ENCODE measurements around the gene CPD.

CPD gene

GRCh38 chr17:30363715-30364202 is 15.0 kb upstream of the CPD start:
- H3K4me3 ChIP-seq, result no peak overlapping the region
- H3K27me3 ChIP-seq (ENCODE audit: low read depth), result no peaks in the 10 kb centered on the region
- no peaks in the 10 kb centered on the region for H3K4me1 ChIP-seq
- in situ Hi-C loops (cut with MboI; ENCODE audit: low sequenced_read_pairs), result no loop called here
- no peak for DNase-seq (ENCODE audit: low spot score in 2 of 2)
- no peaks in the 10 kb centered on the region for H3K36me3 ChIP-seq (replicated peaks)
- H3K9me3 ChIP-seq, result peaks cover 11% of the 10 kb centered on the region; the same call in 1 of the 2 replicates

GRCh38 chr17:30366536-30366935 is 12.2 kb upstream of the CPD start:
- Histone ChIP-seq H3K27me3 (ENCODE audit: low read depth) (no peaks in the 10 kb centered on the region), H3K4me3 (no peak overlapping the region), H3K9me3 (peaks cover 9% of the 10 kb centered on the region; the same call in 1 of the 2 replicates), H3K4me1 (no peaks in the 10 kb centered on the region), H3K36me3 (replicated peaks) (no peaks in the 10 kb centered on the region)
- DNase-seq (ENCODE audit: low spot score in 2 of 2), result no peak
- in situ Hi-C loops (cut with MboI; ENCODE audit: low sequenced_read_pairs), result no loop called here

- Histone ChIP-seq H3K27me3 (ENCODE audit: low read depth) (no peaks in the 10 kb centered on the region), H3K4me3 (no peak overlapping the region), H3K36me3 (replicated peaks) (no peaks in the 10 kb centered on the region), H3K4me1 (no peaks in the 10 kb centered on the region), H3K9me3 (no peaks in the 10 kb centered on the region)
- in situ Hi-C loops (cut with MboI; ENCODE audit: low sequenced_read_pairs), result no loop called here
- DNase-seq (ENCODE audit: low spot score in 2 of 2), result no peak
Observed at GRCh38 chr17:30368912-30369720, 9.6 kb upstream of the CPD start.

GRCh38 chr17:30369995-30370394 is 8.7 kb upstream of the CPD start:
- in situ Hi-C loops (cut with MboI; ENCODE audit: low sequenced_read_pairs), result no loop called here
- H3K4me3 ChIP-seq, result no peak overlapping the region
- DNase-seq (ENCODE audit: low spot score in 2 of 2), result no peak
- no peaks in the 10 kb centered on the region for H3K27me3 ChIP-seq (ENCODE audit: low read depth)
- H3K9me3 ChIP-seq, result no peaks in the 10 kb centered on the region
- H3K36me3 ChIP-seq (replicated peaks), result no peaks in the 10 kb centered on the region
- H3K4me1 ChIP-seq, result no peaks in the 10 kb centered on the region

- H3K4me3 ChIP-seq, result no peak overlapping the region
- peaks cover 5% of the 10 kb centered on the region for H3K4me1 ChIP-seq
- no peaks in the 10 kb centered on the region for H3K36me3 ChIP-seq (replicated peaks)
- H3K9me3 ChIP-seq, result no peaks in the 10 kb centered on the region
- no peak for DNase-seq (ENCODE audit: low spot score in 2 of 2)
- H3K27me3 ChIP-seq (ENCODE audit: low read depth), result no peaks in the 10 kb centered on the region
- in situ Hi-C loops (cut with MboI; ENCODE audit: low sequenced_read_pairs), result no loop called here
Observed at GRCh38 chr17:30372755-30373154, 6.0 kb upstream of the CPD start.

GRCh38 chr17:30375661-30376060 is 3.1 kb upstream of the CPD start:
- no peaks in the 10 kb centered on the region for H3K36me3 ChIP-seq (replicated peaks)
- no peak overlapping the region for H3K4me3 ChIP-seq
- in situ Hi-C loops (cut with MboI; ENCODE audit: low sequenced_read_pairs), result no loop called here
- no peaks in the 10 kb centered on the region for H3K27me3 ChIP-seq (ENCODE audit: low read depth)
- peaks cover 12% of the 10 kb centered on the region for H3K4me1 ChIP-seq
- DNase-seq (ENCODE audit: low spot score in 2 of 2), result no peak
- H3K9me3 ChIP-seq, result no peaks in the 10 kb centered on the region

GRCh38 chr17:30376621-30377452 is 1.9 kb upstream of the CPD start:
- H3K36me3 ChIP-seq (replicated peaks), result no peaks in the 10 kb centered on the region
- no peaks in the 10 kb centered on the region for H3K9me3 ChIP-seq
- H3K4me1 ChIP-seq, result peaks cover 22% of the 10 kb centered on the region
- in situ Hi-C loops (cut with MboI; ENCODE audit: low sequenced_read_pairs), result no loop called here
- peak in 1 of 2 experiments; percentile 45 for DNase-seq (ENCODE audit: low spot score in 2 of 2)
- no peaks in the 10 kb centered on the region for H3K27me3 ChIP-seq (ENCODE audit: low read depth)
- H3K4me3 ChIP-seq, result no peak overlapping the region

- Histone ChIP-seq H3K9me3 (no peaks in the 10 kb centered on the region), H3K27me3 (ENCODE audit: low read depth) (no peaks in the 10 kb centered on the region), H3K4me1 (peaks cover 30% of the 10 kb centered on the region), H3K36me3 (replicated peaks) (no peaks in the 10 kb centered on the region), H3K4me3 (no peak overlapping the region)
- in situ Hi-C loops (cut with MboI; ENCODE audit: low sequenced_read_pairs), result no loop called here
- DNase-seq (ENCODE audit: low spot score in 2 of 2), result no peak
Observed at GRCh38 chr17:30377574-30378240, 1.0 kb upstream of the CPD start.

- in situ Hi-C loops (cut with MboI; ENCODE audit: low sequenced_read_pairs), result no loop called here
- Histone ChIP-seq H3K4me3 (peak overlapping the region; percentile 83), H3K4me1 (peaks cover 36% of the 10 kb centered on the region), H3K36me3 (replicated peaks) (no peaks in the 10 kb centered on the region), H3K27me3 (ENCODE audit: low read depth) (no peaks in the 10 kb centered on the region), H3K9me3 (no peaks in the 10 kb centered on the region)
- peak in 1 of 2 experiments; percentile 17 for DNase-seq (ENCODE audit: low spot score in 2 of 2)
Observed at GRCh38 chr17:30378241-30378824, 394 bp upstream of the CPD start.

GRCh38 chr17:30379303-30379902 is 676 bp downstream of the CPD start:
- H3K4me3 ChIP-seq, result peak overlapping the region; percentile 83
- peak in 1 of 2 experiments; percentile 39 for DNase-seq (ENCODE audit: low spot score in 2 of 2)
- H3K27me3 ChIP-seq (ENCODE audit: low read depth), result no peaks in the 10 kb centered on the region
- H3K9me3 ChIP-seq, result no peaks in the 10 kb centered on the region
- H3K36me3 ChIP-seq (replicated peaks), result no peaks in the 10 kb centered on the region
- peaks cover 40% of the 10 kb centered on the region for H3K4me1 ChIP-seq
- in situ Hi-C loops (cut with MboI; ENCODE audit: low sequenced_read_pairs), result no loop called here

GRCh38 chr17:30379903-30380381 is 1.2 kb downstream of the CPD start:
- in situ Hi-C loops (cut with MboI; ENCODE audit: low sequenced_read_pairs), result no loop called here
- no peaks in the 10 kb centered on the region for H3K27me3 ChIP-seq (ENCODE audit: low read depth)
- no peak for DNase-seq (ENCODE audit: low spot score in 2 of 2)
- H3K4me1 ChIP-seq, result peaks cover 40% of the 10 kb centered on the region
- peak overlapping the region; percentile 83 for H3K4me3 ChIP-seq
- H3K9me3 ChIP-seq, result no peaks in the 10 kb centered on the region
- 0 out of 2 replicates have a peak, but pooled peaks cover 2% of the 10 kb centered on the region for H3K36me3 ChIP-seq (replicated peaks)

- in situ Hi-C loops (cut with MboI; ENCODE audit: low sequenced_read_pairs), result no loop called here
- H3K4me3 ChIP-seq, result peak overlapping the region; percentile 83
- H3K9me3 ChIP-seq, result no peaks in the 10 kb centered on the region
- peaks cover 4% of the 10 kb centered on the region for H3K36me3 ChIP-seq (replicated peaks)
- no peaks in the 10 kb centered on the region for H3K27me3 ChIP-seq (ENCODE audit: low read depth)
- no peak for DNase-seq (ENCODE audit: low spot score in 2 of 2)
- H3K4me1 ChIP-seq, result peaks cover 40% of the 10 kb centered on the region
Observed at GRCh38 chr17:30380643-30381339, 2.1 kb downstream of the CPD start.

Data from HAP-1 (cell line).